Omental fat pad (tissue), 4 donors: ENCODE measurements around the gene MON2. TPM values are rescaled to one million over a fixed set of nuclear protein-coding genes. Genes with fewer than 3 reads are reported as not detected.

ENCODE experiments used
- ATAC-seq: fragments of 150-250 bp; one replicate; pipeline ENCODE4 v1.9.1; 2016; ENCODE audit warnings: mild to moderate bottlenecking, moderate library complexity; ENCODE audit not compliant: low FRiP score
- DNase-seq: peaks from one replicate; pipeline ENCODE4 v3.0.0-alpha.2; 2019; ENCODE audit warnings: low spot score
- CTCF ChIP-seq, 3 donors: fragments of 450-650 bp; IDR thresholded peaks; one replicate each; pipeline ENCODE4 v1.5.1; 2016 to 2017; ENCODE audit warnings: antibody characterized with exemption in 3 of 3, mild to moderate bottlenecking in 3 of 3, moderate library complexity in 2 of 3
- total RNA-seq, 4 donors: library from RNA; depleted of rRNA; stranded (reverse); fragments of >200 nt; gene quantifications; one replicate each; pipeline ENCODE4 v1.1.0, GENCODE V29; 2016

Gene MON2
- total RNA-seq, 4 donors from 2014 or later = 65.6 to 107 (median 73.9) TPM

GRCh38 chr12:62520361-62520760, 53.7 kb downstream of the MON2 start:
- TF ChIP-seq CTCF (IDR thresholded peaks at IDR 0.05) = no peak
- ATAC-seq (no peak), DNase-seq (no peak)

GRCh38 chr12:62522984-62523383, 56.4 kb downstream of the MON2 start:
- DNase-seq = no peak
- no peak for ATAC-seq
- no peak for TF ChIP-seq CTCF (IDR thresholded peaks at IDR 0.05)

GRCh38 chr12:62523619-62524018, 57.0 kb downstream of the MON2 start:
- ATAC-seq (no peak), DNase-seq (no peak)
- no peak for TF ChIP-seq CTCF (IDR thresholded peaks at IDR 0.05)

DNA sequence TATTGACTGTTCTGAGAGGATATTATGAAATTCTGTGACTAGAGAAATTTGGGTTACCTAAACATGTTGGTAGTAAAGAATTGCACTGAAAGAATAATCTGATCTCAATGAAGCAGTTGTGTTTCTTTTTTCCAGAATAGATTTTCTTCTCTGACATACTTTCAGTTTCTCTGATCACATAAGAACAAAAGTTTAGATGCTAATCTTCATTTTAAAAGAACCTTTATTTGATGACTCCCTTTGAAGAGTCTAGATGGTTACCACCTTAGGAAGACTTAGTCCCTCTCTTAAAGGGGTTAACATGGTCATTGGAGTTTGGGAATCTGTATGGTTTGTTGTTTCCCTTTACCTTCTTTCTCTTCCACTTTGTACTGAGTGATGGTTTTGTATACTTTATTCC, 58.6 kb downstream of the MON2 start:
- ATAC-seq (no peak), DNase-seq (no peak)
- no peak for TF ChIP-seq CTCF (IDR thresholded peaks at IDR 0.05)

- TF ChIP-seq CTCF (IDR thresholded peaks at IDR 0.05) = no peak
Measured at GRCh38 chr12:62530596-62530995, 64.0 kb downstream of the MON2 start.

GRCh38 chr12:62532333-62532732, 65.7 kb downstream of the MON2 start:
- no peak for TF ChIP-seq CTCF (IDR thresholded peaks at IDR 0.05)
- ATAC-seq (no peak), DNase-seq (no peak)

More at GRCh38 chr12:62530596-62530995, 64.0 kb downstream of the MON2 start:
- DNase-seq (no peak), ATAC-seq (no peak)

- no peak for TF ChIP-seq CTCF (IDR thresholded peaks at IDR 0.05)
- ATAC-seq (no peak), DNase-seq (no peak)
Measured at GRCh38 chr12:62533087-62533754, 66.6 kb downstream of the MON2 start.
